ENCODE data around the gene KRTAP5-4. TPM values are rescaled to one million over a fixed set of nuclear protein-coding genes. Genes with fewer than 3 reads are reported as not detected.

Gene KRTAP5-4
- total RNA-seq, 4 donors from 2014 or later, result not detected

GRCh38 chr11:1629326-1630185, 7.6 kb upstream of the KRTAP5-4 start, which contains the start of gene KRTAP5-5:
TSS of gene KRTAP5-5 (plus strand) at chr11:1629775. CDS start at chr11:1629841, 66 bp downstream.
- TF ChIP-seq CTCF (IDR thresholded peaks at IDR 0.05; ENCODE audit: low read depth), result no peak

GRCh38 chr11:1628506-1629325, 6.8 kb upstream of the KRTAP5-4 start:
- TF ChIP-seq CTCF (IDR thresholded peaks at IDR 0.05; ENCODE audit: low read depth), result no peak

GRCh38 chr11:1625541-1625940, 3.6 kb upstream of the KRTAP5-4 start:
- TF ChIP-seq CTCF (IDR thresholded peaks at IDR 0.05; ENCODE audit: low read depth), result no peak

GRCh38 chr11:1624621-1625020, 2.7 kb upstream of the KRTAP5-4 start:
- no peak for TF ChIP-seq CTCF (IDR thresholded peaks at IDR 0.05; ENCODE audit: low read depth)

- TF ChIP-seq CTCF (IDR thresholded peaks at IDR 0.05; ENCODE audit: low read depth), result no peak
Observed at GRCh38 chr11:1623716-1624115, 1.8 kb upstream of the KRTAP5-4 start.

GRCh38 chr11:1619449-1619848, 2.5 kb downstream of the KRTAP5-4 start:
- no peak for TF ChIP-seq CTCF (IDR thresholded peaks at IDR 0.05; ENCODE audit: low read depth)

- no peak for TF ChIP-seq CTCF (IDR thresholded peaks at IDR 0.05; ENCODE audit: low read depth)
Observed at GRCh38 chr11:1618231-1618630, 3.7 kb downstream of the KRTAP5-4 start.
